ENCODE data around the gene GOLGA8B. TPM values are rescaled to one million over a fixed set of nuclear protein-coding genes. Genes with fewer than 3 reads are reported as not detected.
A peak's percentile ranks its signal among the peaks of the same experiment; 100 is the strongest.
"Not testable (repeated sequence)": the region's sequence is repeated elsewhere in the genome, so short reads cannot be mapped to it uniquely, and the experiment has no call there.

The GOLGA8B gene
- total RNA-seq, 4 donors from 2014 or later = 188 to 404 (median 308) TPM

DNA sequence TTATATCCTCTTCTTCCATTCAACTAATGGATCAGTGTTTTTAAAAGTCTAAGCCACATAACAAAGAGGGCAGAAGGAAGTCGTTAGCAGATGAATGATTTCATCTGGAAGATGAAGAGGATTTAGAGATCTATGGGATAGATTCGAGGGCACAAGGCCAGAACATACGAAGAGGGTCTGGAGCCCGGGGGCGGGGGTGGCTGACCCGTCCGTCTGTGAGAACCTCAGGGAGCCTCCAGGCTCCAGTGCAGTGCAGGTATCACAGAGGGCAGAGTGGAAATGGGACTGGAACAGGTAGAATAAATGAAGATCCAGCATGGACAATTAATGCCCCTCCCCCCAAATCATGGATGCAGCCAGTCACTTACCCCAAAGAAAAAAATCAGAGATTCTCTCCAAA, 1.5 kb upstream of the GOLGA8B start:
- Histone ChIP-seq H3K4me1 (peaks cover 25 to 30% of the 10 kb centered on the region in 2 donors), H3K4me3 (replicated peaks in 1 of 3) (no peak overlapping the region), H3K27ac (no peak overlapping the region), H3K27me3 (no peaks in the 10 kb centered on the region), H3K9me3 (no peaks in the 10 kb centered on the region), H3K36me3 (no peaks in the 10 kb centered on the region)
- TF ChIP-seq, protein P1, sequence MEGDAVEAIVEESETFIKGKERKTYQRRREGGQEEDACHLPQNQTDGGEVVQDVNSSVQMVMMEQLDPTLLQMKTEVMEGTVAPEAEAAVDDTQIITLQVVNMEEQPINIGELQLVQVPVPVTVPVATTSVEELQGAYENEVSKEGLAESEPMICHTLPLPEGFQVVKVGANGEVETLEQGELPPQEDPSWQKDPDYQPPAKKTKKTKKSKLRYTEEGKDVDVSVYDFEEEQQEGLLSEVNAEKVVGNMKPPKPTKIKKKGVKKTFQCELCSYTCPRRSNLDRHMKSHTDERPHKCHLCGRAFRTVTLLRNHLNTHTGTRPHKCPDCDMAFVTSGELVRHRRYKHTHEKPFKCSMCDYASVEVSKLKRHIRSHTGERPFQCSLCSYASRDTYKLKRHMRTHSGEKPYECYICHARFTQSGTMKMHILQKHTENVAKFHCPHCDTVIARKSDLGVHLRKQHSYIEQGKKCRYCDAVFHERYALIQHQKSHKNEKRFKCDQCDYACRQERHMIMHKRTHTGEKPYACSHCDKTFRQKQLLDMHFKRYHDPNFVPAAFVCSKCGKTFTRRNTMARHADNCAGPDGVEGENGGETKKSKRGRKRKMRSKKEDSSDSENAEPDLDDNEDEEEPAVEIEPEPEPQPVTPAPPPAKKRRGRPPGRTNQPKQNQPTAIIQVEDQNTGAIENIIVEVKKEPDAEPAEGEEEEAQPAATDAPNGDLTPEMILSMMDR (IDR thresholded peaks at IDR 0.05) = no peak
- no peak for TF ChIP-seq POLR2A (IDR thresholded peaks at IDR 0.05)
- WGBS, 2 donors = 75 to 77% methylated on average over 7 of the region's 7 CpGs
- DNase-seq = no peak
- intact Hi-C loops (cut with DNase I) = loop anchor here (5.0 to 10.0 kb wide), 2 partner anchors 218 to 350 kb away; partner anchors contain the start of gene LPCAT4

DNA sequence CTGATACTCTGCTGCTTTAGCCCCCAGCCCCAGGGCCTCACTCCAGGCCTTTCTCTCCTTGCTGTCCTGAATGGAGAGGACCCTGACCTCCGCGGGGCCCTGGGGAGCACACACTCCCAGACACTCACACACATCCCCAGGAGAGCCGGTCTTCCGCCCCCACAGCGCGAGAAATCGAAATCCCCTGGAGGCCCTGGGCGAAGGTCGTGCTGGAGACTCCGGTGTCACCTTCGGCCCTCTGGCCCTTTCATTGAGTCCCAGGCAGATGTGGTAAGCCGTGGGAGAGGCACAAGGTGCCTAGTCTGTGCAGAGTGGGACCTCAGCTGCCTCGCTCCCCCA, 848 bp upstream of the GOLGA8B start:
- intact Hi-C loops (cut with DNase I) = loop anchor here (5.0 to 10.0 kb wide), 2 partner anchors 217 to 349 kb away; partner anchors contain the start of gene LPCAT4
- H3K27ac ChIP-seq = no peak overlapping the region
- 67 to 69% methylated on average over 13 of the region's 13 CpGs for WGBS, 2 donors

DNA sequence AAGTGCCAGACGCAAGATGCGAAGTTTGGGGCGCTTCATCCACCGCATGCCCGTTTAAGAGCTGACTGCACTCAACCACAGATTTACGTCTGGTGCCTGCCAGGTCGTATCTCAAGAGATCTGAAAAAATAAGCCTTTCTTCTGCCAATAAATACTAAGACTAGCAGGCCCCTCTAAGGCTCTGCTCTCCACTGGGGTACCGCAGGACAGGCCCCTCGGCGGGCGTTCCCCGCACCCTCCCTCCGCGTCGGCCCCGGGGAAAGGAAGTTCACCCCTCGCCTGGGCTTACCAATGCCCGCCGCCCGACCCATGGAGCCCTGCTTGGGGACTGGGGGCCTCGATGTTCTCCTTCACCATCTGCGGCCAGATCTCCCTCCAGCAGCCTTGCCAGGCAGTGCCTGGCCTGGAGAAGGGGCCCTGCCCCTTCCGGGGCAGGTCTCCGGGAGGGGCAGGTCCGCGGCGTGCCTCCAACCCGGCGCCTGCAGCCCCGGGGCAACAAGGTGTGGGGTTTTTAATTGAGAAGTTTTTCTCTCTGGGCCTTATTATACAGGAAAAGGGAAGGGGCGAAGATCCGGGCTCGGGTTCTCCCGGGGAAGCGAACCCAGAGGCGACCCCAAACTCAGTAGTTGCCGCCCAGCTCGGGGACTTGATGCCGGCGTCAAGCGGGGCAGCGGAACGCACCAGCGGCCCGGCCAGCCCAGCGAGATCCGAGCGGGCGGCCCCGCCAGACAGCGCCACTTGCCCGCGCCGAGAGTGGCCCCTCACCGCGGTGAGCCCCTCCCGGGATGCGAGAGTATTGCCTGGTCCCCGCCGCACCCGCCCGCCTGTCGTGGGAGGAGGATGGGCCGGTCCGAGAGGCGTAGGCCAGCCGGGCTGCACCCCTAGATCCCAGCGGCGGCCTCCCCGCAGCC, 735 bp downstream of the GOLGA8B start:
- Histone ChIP-seq H3K27me3 (no peaks in the 10 kb centered on the region), H3K4me3 (replicated peaks in 1 of 3) (peak overlapping the region; percentile 79 to 89 (median 82)), H3K4me1 (peaks cover 25 to 32% of the 10 kb centered on the region in 2 donors), H3K9me3 (no peaks in the 10 kb centered on the region), H3K36me3 (no peaks in the 10 kb centered on the region), H3K27ac (peak overlapping the region; percentile 33 to 73 (median 48))
- peak; percentile 48 to 57 for DNase-seq
- TF ChIP-seq, protein P1 (IDR thresholded peaks at IDR 0.05) = no peak
- TF ChIP-seq POLR2A (IDR thresholded peaks at IDR 0.05) = peak in 1 of 2 donors; percentile 71
- WGBS, 2 donors = 2 to 5% methylated on average over 21 to 52 of the region's 70 CpGs
- intact Hi-C loops (cut with DNase I) = loop anchor here (5.0 to 10.0 kb wide), 2 partner anchors 215 to 348 kb away; partner anchors contain the start of gene LPCAT4

More for the DNA sequence above, 848 bp upstream of the GOLGA8B start:
- TF ChIP-seq, protein P1 (IDR thresholded peaks at IDR 0.05) = no peak
- TF ChIP-seq POLR2A (IDR thresholded peaks at IDR 0.05) = no peak
- Histone ChIP-seq H3K27me3 (no peaks in the 10 kb centered on the region), H3K4me1 (peaks cover 25 to 32% of the 10 kb centered on the region in 2 donors), H3K36me3 (no peaks in the 10 kb centered on the region), H3K4me3 (replicated peaks in 1 of 3) (peak overlapping the region in 1 of 3 donors; percentile 82), H3K9me3 (no peaks in the 10 kb centered on the region)
- no peak for DNase-seq

DNA sequence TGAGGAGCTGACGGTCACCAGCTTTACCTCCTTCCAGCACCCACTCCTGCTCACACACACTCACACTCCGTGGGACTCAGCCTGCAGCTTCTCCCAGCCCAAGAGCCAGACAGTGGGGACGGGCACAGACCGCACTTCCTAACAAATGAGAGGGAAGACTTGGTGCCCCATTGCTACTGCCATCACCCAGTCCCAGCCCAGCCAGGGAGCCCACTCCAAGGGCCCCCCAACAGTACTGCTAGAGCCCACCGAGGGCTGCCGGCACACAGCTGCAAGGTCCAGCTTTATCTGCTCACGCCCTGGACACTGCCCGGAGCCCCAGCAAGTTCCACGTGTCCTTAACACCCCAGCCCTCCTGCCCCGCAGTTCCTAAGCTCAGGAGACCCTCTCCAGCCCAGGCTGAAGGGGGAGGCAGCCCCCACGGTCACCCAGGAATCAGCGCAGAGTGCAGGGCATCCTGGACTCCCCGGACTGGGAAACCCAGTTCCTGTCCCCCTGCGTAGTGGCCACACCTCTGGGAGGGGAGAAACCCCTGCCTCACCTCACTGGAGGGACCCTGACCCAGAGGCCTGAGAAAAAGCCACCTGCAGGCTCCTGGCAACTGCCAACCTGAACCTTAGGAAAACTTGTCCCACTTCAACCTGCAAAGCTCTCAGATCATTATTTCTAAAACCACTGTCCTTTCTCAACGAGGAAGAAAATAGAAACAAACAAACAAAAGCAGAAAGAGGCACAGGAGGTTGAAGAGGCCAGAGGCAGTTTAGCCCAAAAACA, 1.6 kb downstream of the GOLGA8B start:
- not testable (repeated sequence) for H3K27me3 ChIP-seq, H3K9me3 ChIP-seq, H3K36me3 ChIP-seq
- Histone ChIP-seq H3K4me1 (peaks cover 25 to 32% of the 10 kb centered on the region in 2 donors), H3K4me3 (replicated peaks in 1 of 3) (peak overlapping the region in 2 of 3 donors; percentile 82 to 89), H3K27ac (peak overlapping the region; percentile 33 to 96 (median 73))
- 48 to 60% methylated on average over 8 to 10 of the region's 15 CpGs for WGBS, 2 donors
- intact Hi-C loops (cut with DNase I) = loop anchor here (5.0 to 10.0 kb wide), 2 partner anchors 215 to 347 kb away; partner anchors contain the start of gene LPCAT4
- DNase-seq = peak in 1 of 2 donors; percentile 14

DNA sequence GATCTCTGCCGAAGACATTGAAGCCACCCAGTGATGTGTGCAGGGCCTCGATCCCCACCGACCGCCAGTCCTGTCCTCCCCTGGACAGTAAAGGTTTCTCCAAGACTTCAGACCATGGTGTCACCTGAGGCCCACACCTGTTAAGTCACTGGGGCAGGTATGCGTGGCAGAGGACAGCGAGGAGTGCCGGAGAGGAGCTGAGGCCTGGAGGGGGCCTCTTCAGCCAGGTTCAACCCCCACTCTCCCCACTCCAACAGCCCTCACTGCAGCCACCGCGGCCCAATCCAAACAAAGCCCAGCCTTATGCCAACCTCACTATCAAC, 2.4 kb downstream of the GOLGA8B start:
- Histone ChIP-seq H3K27ac (peak overlapping the region; percentile 73 to 96 (median 83)), H3K4me3 (replicated peaks in 1 of 3) (no peak overlapping the region), H3K27me3 (no peaks in the 10 kb centered on the region), H3K36me3 (no peaks in the 10 kb centered on the region), H3K9me3 (no peaks in the 10 kb centered on the region), H3K4me1 (peaks cover 25 to 32% of the 10 kb centered on the region in 2 donors)
- intact Hi-C loops (cut with DNase I) = loop anchor here (5.0 to 10.0 kb wide), 2 partner anchors 214 to 346 kb away; partner anchors contain the start of gene LPCAT4
- TF ChIP-seq POLR2A (IDR thresholded peaks at IDR 0.05) = no peak
- TF ChIP-seq, protein P1 (IDR thresholded peaks at IDR 0.05) = no peak
- DNase-seq = peak; percentile 80 to 85
- WGBS, 2 donors = 15 to 46% methylated on average over 5 of the region's 9 CpGs

DNA sequence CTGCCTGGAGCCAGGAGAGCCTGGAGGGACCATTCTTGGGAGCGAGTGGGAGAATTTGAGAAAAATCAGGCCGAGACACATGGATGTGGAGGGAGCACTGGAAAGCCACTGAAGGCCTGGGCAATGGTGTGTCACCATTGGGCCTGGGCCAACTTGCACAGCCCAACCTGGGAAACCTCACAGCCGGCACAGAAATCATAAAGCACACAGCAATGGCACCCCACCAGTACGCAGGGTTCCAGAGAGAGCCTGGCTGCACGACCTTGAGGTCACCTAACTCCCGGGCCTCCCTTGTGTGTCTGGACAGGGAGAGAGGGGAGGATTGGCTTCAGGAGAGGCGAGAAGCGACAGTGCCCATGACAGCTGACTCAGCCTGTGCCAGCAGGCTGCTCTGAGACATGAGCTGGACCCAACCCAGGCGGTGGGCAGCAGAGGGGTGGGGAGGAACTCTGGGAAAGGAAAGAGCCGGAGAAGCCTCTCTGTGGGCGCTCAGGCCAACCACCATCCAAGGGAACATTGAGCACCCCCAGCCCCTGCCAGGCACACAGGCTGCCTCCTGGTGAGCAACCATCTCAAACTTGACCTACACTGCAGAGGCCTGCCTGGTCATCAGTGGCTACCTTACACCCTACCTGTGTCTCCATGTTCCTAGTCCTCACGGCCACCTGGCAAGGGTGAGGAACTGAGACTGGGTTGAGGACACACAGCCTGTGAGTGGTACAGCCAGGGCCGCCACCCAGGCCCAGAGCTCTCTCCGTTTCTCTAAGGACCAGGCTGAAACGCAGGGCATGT, 3.0 kb downstream of the GOLGA8B start:
- Histone ChIP-seq H3K4me1 (peaks cover 25 to 32% of the 10 kb centered on the region in 2 donors), H3K27ac (peak overlapping the region; percentile 73 to 96 (median 83))
- WGBS, 2 donors = 33 to 64% methylated on average over 6 to 11 of the region's 15 CpGs
- H3K36me3 ChIP-seq; H3K27me3 ChIP-seq; H3K9me3 ChIP-seq; H3K4me3 ChIP-seq (replicated peaks in 1 of 3): not testable (repeated sequence)
- peak; percentile 69 to 80 for DNase-seq
- intact Hi-C loops (cut with DNase I) = loop anchor here (5.0 to 10.0 kb wide), 2 partner anchors 213 to 346 kb away; partner anchors contain the start of gene LPCAT4

Measured in thyroid gland (tissue), 4 donors.